ENCODE measurements around the gene CCDC141. TPM values are rescaled to one million over a fixed set of nuclear protein-coding genes. Genes with fewer than 3 reads are reported as not detected.

CCDC141 gene
- total and polyA plus RNA-seq, 11 donors = 10.6 to 258 (median 137) TPM

GRCh38 chr2:178954049-178954448 lies 95.9 kb downstream of the CCDC141 start:
- no peak for TF ChIP-seq POLR2A (IDR thresholded peaks at IDR 0.05)
- no peak for TF ChIP-seq CTCF (IDR thresholded peaks at IDR 0.05)
- intact Hi-C loops (cut with DNase I) = no loop called here
- DNase-seq = no peak
- 73 to 78% (median 75%) methylated on average over 4 of the region's 4 CpGs for WGBS, 4 donors
- no peaks in the 10 kb centered on the region for H3K9me3 ChIP-seq
- no peaks in the 10 kb centered on the region for H3K27me3 ChIP-seq
- peaks cover 0 to 9% (median 0%) of the 10 kb centered on the region in 9 donors for H3K36me3 ChIP-seq
- no peak overlapping the region for H3K27ac ChIP-seq
- no peak for ATAC-seq
- peaks cover 0 to 15% (median 2%) of the 10 kb centered on the region in 12 donors for H3K4me1 ChIP-seq
- no peak overlapping the region for H3K4me3 ChIP-seq

- DNase-seq = no peak
- Histone ChIP-seq H3K27ac (no peak overlapping the region), H3K4me3 (no peak overlapping the region), H3K27me3 (no peaks in the 10 kb centered on the region), H3K4me1 (peaks cover 0 to 24% (median 5%) of the 10 kb centered on the region in 12 donors), H3K36me3 (peaks cover 0 to under 1% (median 0%) of the 10 kb centered on the region in 9 donors), H3K9me3 (no peaks in the 10 kb centered on the region)
- intact Hi-C loops (cut with DNase I) = no loop called here
- 78 to 80% (median 78%) methylated on average over 5 of the region's 5 CpGs for WGBS, 4 donors
- TF ChIP-seq CTCF (IDR thresholded peaks at IDR 0.05) = no peak
- TF ChIP-seq POLR2A (IDR thresholded peaks at IDR 0.05) = no peak
- ATAC-seq = no peak
These were observed 98.5 kb downstream of the CCDC141 start for GRCh38 chr2:178951266-178952006.

- Histone ChIP-seq H3K27me3 (no peaks in the 10 kb centered on the region), H3K9me3 (no peaks in the 10 kb centered on the region), H3K4me3 (no peak overlapping the region), H3K4me1 (peaks cover 0 to 27% (median 6%) of the 10 kb centered on the region in 12 donors), H3K36me3 (no peaks in the 10 kb centered on the region), H3K27ac (no peak overlapping the region)
- ATAC-seq (no peak), DNase-seq (no peak)
- no peak for TF ChIP-seq CTCF (IDR thresholded peaks at IDR 0.05)
- TF ChIP-seq POLR2A (IDR thresholded peaks at IDR 0.05) = no peak
- intact Hi-C loops (cut with DNase I) = no loop called here
- 72 to 79% (median 73%) methylated on average over 4 of the region's 4 CpGs for WGBS, 4 donors
These were observed 100.4 kb downstream of the CCDC141 start for GRCh38 chr2:178949584-178949983.

GRCh38 chr2:178949151-178949550 lies 100.8 kb downstream of the CCDC141 start:
- Histone ChIP-seq H3K4me1 (peaks cover 0 to 22% (median 5%) of the 10 kb centered on the region in 12 donors), H3K36me3 (peaks cover 0 to 4% (median 0%) of the 10 kb centered on the region in 9 donors), H3K9me3 (no peaks in the 10 kb centered on the region), H3K27me3 (no peaks in the 10 kb centered on the region), H3K4me3 (no peak overlapping the region), H3K27ac (no peak overlapping the region)
- 77 to 86% (median 84%) methylated on average over 2 of the region's 2 CpGs for WGBS, 4 donors
- TF ChIP-seq CTCF (IDR thresholded peaks at IDR 0.05) (no peak), POLR2A (IDR thresholded peaks at IDR 0.05) (no peak)
- DNase-seq = no peak
- ATAC-seq = no peak
- intact Hi-C loops (cut with DNase I) = no loop called here
